ENCODE measurements around the gene SEPHS2.

- TF ChIP-seq ELF4 (IDR thresholded peaks at IDR 0.05) (no peak), SUZ12 (IDR thresholded peaks at IDR 0.05) (no peak), SP1 (IDR thresholded peaks at IDR 0.05) (no peak), FOXA1 (IDR thresholded peaks at IDR 0.05) (no peak), FOXM1 (IDR thresholded peaks at IDR 0.05; ENCODE audit: borderline replicate concordance) (no peak), FOXK2 (IDR thresholded peaks at IDR 0.05) (no peak), BHLHE40 (IDR thresholded peaks at IDR 0.05; ENCODE audit: borderline replicate concordance) (no peak), HDGF (IDR thresholded peaks at IDR 0.05; ENCODE audit: borderline replicate concordance) (no peak), TARDBP (IDR thresholded peaks at IDR 0.05) (no peak)
These were observed 32.4 kb downstream of the SEPHS2 start for GRCh38 chr16:30413112-30413806.
